GM23338 (cell line): Measurements from ENCODE around the gene CASS4. TPM values are rescaled to one million over a fixed set of nuclear protein-coding genes. Genes with fewer than 3 reads are reported as not detected.
A peak's percentile ranks its signal among the peaks of the same experiment; 100 is the strongest.

Experiments
- ATAC-seq: fragments of 200-7000 bp; cut with Tn5 transposase; 3 replicates; pipeline ENCODE4 v1.9.1; 2020
- DNase-seq: peaks from one replicate; pipeline ENCODE4 v3.0.0-alpha.2; 2015; ENCODE audit warnings: low spot score
- H2AFZ ChIP-seq: fragments of 200-600 bp; sonication (generic); 2 replicates; pipeline ENCODE4 v1.8.0; 2016; ENCODE audit warnings: antibody characterized with exemption, mild to moderate bottlenecking, moderate library complexity
- H3F3A ChIP-seq: fragments of 200-600 bp; sonication (generic); replicated peaks from 2 replicates; pipeline ENCODE4 v1.8.0; 2017; ENCODE audit warnings: antibody characterized with exemption, mixed run types, low read depth
- H3K27ac ChIP-seq: fragments of 200-600 bp; sonication (generic); 2 replicates; pipeline ENCODE4 v1.6.1; 2016; ENCODE audit warnings: low read depth
- H3K27me3 ChIP-seq: fragments of 200-600 bp; sonication (generic); 2 replicates; pipeline ENCODE4 v1.8.0; 2016; ENCODE audit warnings: mild to moderate bottlenecking, mixed run types, moderate library complexity; ENCODE audit not compliant: insufficient read depth
- H3K36me3 ChIP-seq: fragments of 200-600 bp; sonication (generic); 2 replicates; pipeline ENCODE4 v1.8.0; 2016; ENCODE audit warnings: mild to moderate bottlenecking; ENCODE audit not compliant: insufficient read depth
- H3K4me1 ChIP-seq: fragments of 200-600 bp; sonication (generic); 2 replicates; pipeline ENCODE4 v1.8.0; 2016; ENCODE audit warnings: mild to moderate bottlenecking, moderate library complexity; ENCODE audit not compliant: insufficient read depth
- H3K4me2 ChIP-seq: fragments of 200-600 bp; sonication (generic); 2 replicates; pipeline ENCODE4 v1.7.1; 2017; ENCODE audit warnings: mixed run types
- H3K4me3 ChIP-seq: fragments of 200-600 bp; sonication (generic); 2 replicates; pipeline ENCODE4 v1.6.1; 2016; ENCODE audit warnings: mixed run types
- H3K79me2 ChIP-seq: fragments of 200-600 bp; sonication (generic); replicated peaks from 2 replicates; pipeline ENCODE4 v1.8.0; 2017; ENCODE audit warnings: mild to moderate bottlenecking; ENCODE audit not compliant: insufficient read depth
- H3K9me2 ChIP-seq: fragments of 200-600 bp; sonication (generic); 2 replicates; pipeline ENCODE4 v1.8.0; 2017; ENCODE audit not compliant: insufficient read depth
- H4K20me1 ChIP-seq: fragments of 200-600 bp; sonication (generic); replicated peaks from 2 replicates; pipeline ENCODE4 v1.8.0; 2017; ENCODE audit warnings: mild to moderate bottlenecking; ENCODE audit not compliant: insufficient read depth
- H3K27ac Mint-ChIP-seq: 2 replicates; pipeline ENCODE4 v1.8.0; 2020; ENCODE audit warnings: inconsistent platforms, mild to moderate bottlenecking, moderate library complexity, mixed read lengths
- H3K27me3 Mint-ChIP-seq: 3 replicates; pipeline ENCODE4 v1.8.0; 2022; ENCODE audit warnings: low read depth, mild to moderate bottlenecking, moderate library complexity, mixed read lengths, inconsistent platforms; ENCODE audit not compliant: insufficient read depth, poor library complexity
- H3K36me3 Mint-ChIP-seq: 3 replicates; pipeline ENCODE4 v1.8.0; 2021; ENCODE audit warnings: low read depth, mild to moderate bottlenecking, inconsistent platforms, moderate library complexity, mixed read lengths
- H3K4me1 Mint-ChIP-seq: 3 replicates; pipeline ENCODE4 v1.8.0; 2020; ENCODE audit warnings: mild to moderate bottlenecking, inconsistent platforms, mixed read lengths
- H3K4me3 Mint-ChIP-seq: 3 replicates; pipeline ENCODE4 v1.8.0; 2021; ENCODE audit warnings: moderate library complexity, mild to moderate bottlenecking, inconsistent platforms, mixed read lengths
- H3K9me3 Mint-ChIP-seq: 3 replicates; pipeline ENCODE4 v1.8.0; 2020; ENCODE audit warnings: moderate library complexity, mild to moderate bottlenecking, inconsistent platforms, mixed read lengths
- CREB1 ChIP-seq: fragments of 250-450 bp; sonication (Bioruptor Pico); IDR thresholded peaks from 2 replicates; pipeline ENCODE4 v1.5.0; 2020; ENCODE audit warnings: low read depth, mild to moderate bottlenecking, moderate library complexity
- ETS1 ChIP-seq: IDR thresholded peaks from 2 replicates; pipeline ENCODE4 v1.6.1; 2016; ENCODE audit warnings: antibody characterized with exemption
- EZH2 ChIP-seq: fragments of 200-600 bp; sonication (generic); IDR thresholded peaks from one replicate; pipeline ENCODE4 v1.8.0; 2017; ENCODE audit warnings: antibody characterized with exemption, mild to moderate bottlenecking, low read depth; ENCODE audit not compliant: unreplicated experiment
- EZH2phosphoT487 ChIP-seq: fragments of 200-600 bp; sonication (generic); IDR thresholded peaks from one replicate; pipeline ENCODE4 v1.8.1; 2018; ENCODE audit warnings: antibody characterized with exemption; ENCODE audit not compliant: unreplicated experiment
- JUNB ChIP-seq: IDR thresholded peaks from one replicate; pipeline ENCODE4 v1.6.1; 2016; ENCODE audit warnings: antibody characterized with exemption; ENCODE audit not compliant: unreplicated experiment
- NANOG ChIP-seq: IDR thresholded peaks from 2 replicates; pipeline ENCODE4 v1.6.1; 2016; ENCODE audit warnings: antibody characterized with exemption, borderline replicate concordance
- POLR2AphosphoS5 ChIP-seq: IDR thresholded peaks from 2 replicates; pipeline ENCODE4 v1.6.1; 2016; ENCODE audit warnings: antibody characterized with exemption, low read depth
- STAT1 ChIP-seq: IDR thresholded peaks from one replicate; pipeline ENCODE4 v1.6.1; 2016; ENCODE audit warnings: antibody characterized with exemption; ENCODE audit not compliant: unreplicated experiment
- ZNF114 ChIP-seq: fragments of 250-450 bp; sonication (Bioruptor Pico); IDR thresholded peaks from 2 replicates; pipeline ENCODE4 v1.5.0; 2020; ENCODE audit warnings: mild to moderate bottlenecking, moderate library complexity
- ZNF331 ChIP-seq: fragments of 250-450 bp; sonication (Bioruptor Pico); IDR thresholded peaks from 2 replicates; pipeline ENCODE4 v1.5.0; 2020; ENCODE audit warnings: low read depth, mild to moderate bottlenecking, moderate library complexity
- polyA plus RNA-seq: library from polyadenylated mRNA; unstranded; fragments of >200 nt; fragmentation: Nextera tagmentation; extraction: Ambion mirVana; gene quantifications from 2 replicates; pipeline ENCODE4 v1.2.1, GENCODE V29; 2016
- total RNA-seq: library from RNA; depleted of rRNA; stranded (reverse); fragments of >200 nt; shearing (Covaris generic); gene quantifications from 2 replicates; pipeline ENCODE4 v1.2.3, GENCODE V29; 2014
- TF ChIP-seq, protein P1 (sequence below), 2 experiments: fragments of 200-600 bp in 1 of 2; sonication (generic) in 1 of 2; conservative IDR thresholded peaks; 2 replicates each; pipeline versions ENCODE4 v1.5.1 to v1.6.1; 2016 to 2017; ENCODE audit warnings: antibody characterized with exemption in 2 of 2, low read depth in 2 of 2, mild to moderate bottlenecking in 2 of 2, moderate library complexity in 1 of 2
- TF ChIP-seq, protein P2 (sequence below): IDR thresholded peaks from one replicate; pipeline ENCODE4 v1.6.1; 2018; ENCODE audit warnings: antibody characterized with exemption; ENCODE audit not compliant: unreplicated experiment

CASS4 gene
- total and polyA plus RNA-seq, 2 experiments from 2014 or later = not detected

- no peak overlapping the region for H2AFZ ChIP-seq
- TF ChIP-seq POLR2AphosphoS5 = no peak
- TF ChIP-seq, protein P1, sequence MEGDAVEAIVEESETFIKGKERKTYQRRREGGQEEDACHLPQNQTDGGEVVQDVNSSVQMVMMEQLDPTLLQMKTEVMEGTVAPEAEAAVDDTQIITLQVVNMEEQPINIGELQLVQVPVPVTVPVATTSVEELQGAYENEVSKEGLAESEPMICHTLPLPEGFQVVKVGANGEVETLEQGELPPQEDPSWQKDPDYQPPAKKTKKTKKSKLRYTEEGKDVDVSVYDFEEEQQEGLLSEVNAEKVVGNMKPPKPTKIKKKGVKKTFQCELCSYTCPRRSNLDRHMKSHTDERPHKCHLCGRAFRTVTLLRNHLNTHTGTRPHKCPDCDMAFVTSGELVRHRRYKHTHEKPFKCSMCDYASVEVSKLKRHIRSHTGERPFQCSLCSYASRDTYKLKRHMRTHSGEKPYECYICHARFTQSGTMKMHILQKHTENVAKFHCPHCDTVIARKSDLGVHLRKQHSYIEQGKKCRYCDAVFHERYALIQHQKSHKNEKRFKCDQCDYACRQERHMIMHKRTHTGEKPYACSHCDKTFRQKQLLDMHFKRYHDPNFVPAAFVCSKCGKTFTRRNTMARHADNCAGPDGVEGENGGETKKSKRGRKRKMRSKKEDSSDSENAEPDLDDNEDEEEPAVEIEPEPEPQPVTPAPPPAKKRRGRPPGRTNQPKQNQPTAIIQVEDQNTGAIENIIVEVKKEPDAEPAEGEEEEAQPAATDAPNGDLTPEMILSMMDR (conservative IDR thresholded peaks at IDR 0.05; ENCODE audit: low read depth in 2 of 2) = no peak
- TF ChIP-seq, protein P2, sequence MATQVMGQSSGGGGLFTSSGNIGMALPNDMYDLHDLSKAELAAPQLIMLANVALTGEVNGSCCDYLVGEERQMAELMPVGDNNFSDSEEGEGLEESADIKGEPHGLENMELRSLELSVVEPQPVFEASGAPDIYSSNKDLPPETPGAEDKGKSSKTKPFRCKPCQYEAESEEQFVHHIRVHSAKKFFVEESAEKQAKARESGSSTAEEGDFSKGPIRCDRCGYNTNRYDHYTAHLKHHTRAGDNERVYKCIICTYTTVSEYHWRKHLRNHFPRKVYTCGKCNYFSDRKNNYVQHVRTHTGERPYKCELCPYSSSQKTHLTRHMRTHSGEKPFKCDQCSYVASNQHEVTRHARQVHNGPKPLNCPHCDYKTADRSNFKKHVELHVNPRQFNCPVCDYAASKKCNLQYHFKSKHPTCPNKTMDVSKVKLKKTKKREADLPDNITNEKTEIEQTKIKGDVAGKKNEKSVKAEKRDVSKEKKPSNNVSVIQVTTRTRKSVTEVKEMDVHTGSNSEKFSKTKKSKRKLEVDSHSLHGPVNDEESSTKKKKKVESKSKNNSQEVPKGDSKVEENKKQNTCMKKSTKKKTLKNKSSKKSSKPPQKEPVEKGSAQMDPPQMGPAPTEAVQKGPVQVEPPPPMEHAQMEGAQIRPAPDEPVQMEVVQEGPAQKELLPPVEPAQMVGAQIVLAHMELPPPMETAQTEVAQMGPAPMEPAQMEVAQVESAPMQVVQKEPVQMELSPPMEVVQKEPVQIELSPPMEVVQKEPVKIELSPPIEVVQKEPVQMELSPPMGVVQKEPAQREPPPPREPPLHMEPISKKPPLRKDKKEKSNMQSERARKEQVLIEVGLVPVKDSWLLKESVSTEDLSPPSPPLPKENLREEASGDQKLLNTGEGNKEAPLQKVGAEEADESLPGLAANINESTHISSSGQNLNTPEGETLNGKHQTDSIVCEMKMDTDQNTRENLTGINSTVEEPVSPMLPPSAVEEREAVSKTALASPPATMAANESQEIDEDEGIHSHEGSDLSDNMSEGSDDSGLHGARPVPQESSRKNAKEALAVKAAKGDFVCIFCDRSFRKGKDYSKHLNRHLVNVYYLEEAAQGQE = no peak
- TF ChIP-seq NANOG = no peak
- no peak for TF ChIP-seq ZNF331 (CRISPR knock-in tag)
- no peak for TF ChIP-seq ZNF114 (CRISPR knock-in tag)
- H4K20me1 ChIP-seq = no peaks in the 10 kb centered on the region; the same call in 1 of the 2 replicates
- no peaks in the 10 kb centered on the region; the same call in 2 of the 3 replicates for H3K36me3 Mint-ChIP-seq
- no peaks in the 10 kb centered on the region for H3K27me3 ChIP-seq
- H3K4me1 Mint-ChIP-seq = peaks cover 4% of the 10 kb centered on the region; the same call in 2 of the 3 replicates
- no peaks in the 10 kb centered on the region for H3K36me3 ChIP-seq
- H3K4me3 ChIP-seq = no peak overlapping the region
- no peaks in the 10 kb centered on the region; the same call in 2 of the 3 replicates for H3K9me3 Mint-ChIP-seq
- no peak for DNase-seq
- peaks cover 7% of the 10 kb centered on the region for H3K4me1 ChIP-seq
- no peak overlapping the region for H3K27ac Mint-ChIP-seq
- no peak for ATAC-seq
- no peak overlapping the region for H3K4me3 Mint-ChIP-seq
- no peak overlapping the region for H3K4me2 ChIP-seq
- H3K27ac ChIP-seq = no peak overlapping the region
- H3K27me3 Mint-ChIP-seq = peaks cover 1% of the 10 kb centered on the region
- H3F3A ChIP-seq = no peaks in the 10 kb centered on the region
- H3K9me2 ChIP-seq = no peaks in the 10 kb centered on the region
- H3K79me2 ChIP-seq = peaks cover 23% of the 10 kb centered on the region
Measured at GRCh38 chr20:56465997-56466396, 53.9 kb downstream of the CASS4 start.

- DNase-seq (no peak), ATAC-seq (no peak)
- H3K79me2 ChIP-seq = peaks cover 29% of the 10 kb centered on the region
- Mint-ChIP-seq H3K36me3 (no peaks in the 10 kb centered on the region; the same call in 1 of the 3 replicates), H3K9me3 (no peaks in the 10 kb centered on the region; the same call in 2 of the 3 replicates), H3K27ac (peak overlapping the region; percentile 82), H3K4me3 (peak overlapping the region; percentile 100), H3K4me1 (peaks cover 4% of the 10 kb centered on the region; the same call in 2 of the 3 replicates), H3K27me3 (no peaks in the 10 kb centered on the region)
- H3F3A ChIP-seq = no peaks in the 10 kb centered on the region
- H3K4me1 ChIP-seq = peaks cover 7% of the 10 kb centered on the region
- peak overlapping the region; percentile 98 for H3K4me3 ChIP-seq
- no peaks in the 10 kb centered on the region for H3K9me2 ChIP-seq
- peak overlapping the region; percentile 91 for H3K4me2 ChIP-seq
- H2AFZ ChIP-seq = peak overlapping the region; percentile 93
- no peaks in the 10 kb centered on the region; the same call in 1 of the 2 replicates for H4K20me1 ChIP-seq
- H3K27ac ChIP-seq = no peak overlapping the region
- no peaks in the 10 kb centered on the region for H3K27me3 ChIP-seq
- no peaks in the 10 kb centered on the region for H3K36me3 ChIP-seq
- TF ChIP-seq ETS1 (no peak), ZNF331 (CRISPR knock-in tag) (no peak), EZH2phosphoT487 (no peak), POLR2AphosphoS5 (no peak), CREB1 (CRISPR knock-in tag) (no peak), STAT1 (no peak), NANOG (no peak), ZNF114 (CRISPR knock-in tag) (no peak), JUNB (no peak), EZH2 (no peak)
- TF ChIP-seq, protein P1 (conservative IDR thresholded peaks at IDR 0.05; ENCODE audit: low read depth in 2 of 2) = no peak
Measured at GRCh38 chr20:56467968-56468315, 55.9 kb downstream of the CASS4 start.
